ENCODE data around the gene SYT8. TPM values are rescaled to one million over a fixed set of nuclear protein-coding genes. Genes with fewer than 3 reads are reported as not detected.
"Not testable (repeated sequence)": the region's sequence is repeated elsewhere in the genome, so short reads cannot be mapped to it uniquely, and the experiment has no call there.

SYT8 gene
- total RNA-seq, 1 experiment from 2014 or later, result 308 TPM

GRCh38 chr11:1874441-1875092 lies 39.8 kb downstream of the SYT8 start:
- H3K36me3 Mint-ChIP-seq (ENCODE audit: insufficient read depth, unreplicated experiment); H3K9me3 Mint-ChIP-seq (ENCODE audit: unreplicated experiment); BruUV-seq (replicated peaks); POLR2A ChIA-PET; H3K27me3 Mint-ChIP-seq (ENCODE audit: insufficient read depth, unreplicated experiment); DNase-seq (ENCODE audit: unreplicated experiment); H3K4me3 Mint-ChIP-seq (ENCODE audit: unreplicated experiment); H3K27ac Mint-ChIP-seq (ENCODE audit: low read depth, unreplicated experiment): not testable (repeated sequence)
- intact Hi-C loops (cut with micrococcal nuclease), result loop anchor here (5.0 kb wide), 1 partner anchor 37 kb away; the partner anchor contains the start of gene TNNI2
- peaks cover 29% of the 10 kb centered on the region for H3K4me1 Mint-ChIP-seq (ENCODE audit: insufficient read depth, unreplicated experiment)
- CTCF ChIA-PET, result interaction anchor here (0.5 to 3.6 kb wide), 4 partner anchors 14 to 673 kb away, joined by 3 to 18 read pairs (median 4); no protein-coding TSS in a partner anchor

DNA sequence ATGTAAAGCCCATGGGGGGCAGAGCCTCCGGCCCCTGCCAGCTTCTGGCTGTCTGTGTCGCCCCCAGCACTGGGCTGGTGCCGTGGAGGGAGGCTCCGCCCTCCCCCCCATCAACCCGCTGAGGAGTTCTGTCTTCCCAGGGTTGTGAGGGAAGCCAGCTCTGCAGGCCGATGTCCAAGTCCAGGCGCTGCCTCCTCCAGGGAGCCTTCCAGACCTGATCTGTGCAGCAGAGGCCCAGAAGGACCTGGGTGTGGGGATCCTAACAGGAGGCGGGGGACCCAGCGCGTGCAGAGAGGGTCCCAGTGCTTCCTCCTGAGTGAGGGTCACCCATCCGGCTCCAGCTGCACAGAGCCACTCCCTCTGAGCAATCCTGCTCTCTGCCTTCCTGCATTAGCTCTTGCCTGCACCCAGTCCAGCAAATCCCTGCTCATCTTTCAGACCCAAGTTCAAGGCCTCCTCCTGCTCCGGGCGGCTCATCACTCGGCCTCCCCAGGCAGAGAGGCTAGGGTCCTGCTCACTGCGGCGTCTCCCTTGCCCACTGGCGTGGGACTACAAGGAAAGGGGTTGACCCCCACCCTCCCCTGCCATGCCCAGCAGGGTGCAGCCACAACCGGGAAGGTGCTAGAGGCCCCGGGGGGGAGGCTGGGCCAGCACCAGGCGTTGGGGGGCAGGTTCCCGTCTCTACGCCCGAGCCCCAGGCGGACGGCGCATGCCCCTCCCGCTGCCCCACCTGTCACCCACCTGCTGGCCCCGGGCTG lies 40.5 kb downstream of the SYT8 start:
- H3K4me1 Mint-ChIP-seq (ENCODE audit: insufficient read depth, unreplicated experiment), result peaks cover 29% of the 10 kb centered on the region
- intact Hi-C loops (cut with micrococcal nuclease), result loop anchor here (5.0 kb wide), 1 partner anchor 38 kb away; the partner anchor contains the start of gene TNNI2
- BruUV-seq (replicated peaks), result no TSS peak
- no peaks in the 10 kb centered on the region for H3K27me3 Mint-ChIP-seq (ENCODE audit: insufficient read depth, unreplicated experiment)
- CTCF ChIA-PET, result interaction anchor here (0.5 to 3.6 kb wide), 10 partner anchors 15 to 673 kb away, joined by 3 to 18 read pairs (median 4); partner anchors contain the start of gene SYT8
- H3K36me3 Mint-ChIP-seq (ENCODE audit: insufficient read depth, unreplicated experiment), result no peaks in the 10 kb centered on the region
- no peak overlapping the region for H3K27ac Mint-ChIP-seq (ENCODE audit: low read depth, unreplicated experiment)
- POLR2A ChIA-PET, result interaction anchor here (0.6 kb wide), 1 partner anchor 48 kb away, joined by 3 read pairs; no protein-coding TSS in a partner anchor
- H3K4me3 Mint-ChIP-seq (ENCODE audit: unreplicated experiment), result no peak overlapping the region
- TF ChIP-seq CTCF (IDR thresholded peaks at IDR 0.05; ENCODE audit: unreplicated experiment), result no peak
- peak; percentile 18 for DNase-seq (ENCODE audit: unreplicated experiment)
- H3K9me3 Mint-ChIP-seq (ENCODE audit: unreplicated experiment), result no peaks in the 10 kb centered on the region

GRCh38 chr11:1875851-1876301 lies 41.1 kb downstream of the SYT8 start:
- peak overlapping the region; percentile 83 for H3K27ac Mint-ChIP-seq (ENCODE audit: low read depth, unreplicated experiment)
- H3K4me1 Mint-ChIP-seq (ENCODE audit: insufficient read depth, unreplicated experiment), result peaks cover 29% of the 10 kb centered on the region
- ChIA-PET CTCF (interaction anchor here (0.6 to 3.6 kb wide), 20 partner anchors 12 to 298 kb away, joined by 3 to 18 read pairs (median 4); partner anchors contain the start of gene SYT8), POLR2A (interaction anchor here (0.7 to 1.1 kb wide), 3 partner anchors 11 to 223 kb away, joined by 3 to 4 read pairs (median 3); no protein-coding TSS in a partner anchor)
- peak overlapping the region; percentile 73 for H3K4me3 Mint-ChIP-seq (ENCODE audit: unreplicated experiment)
- not testable (repeated sequence) for H3K27me3 Mint-ChIP-seq (ENCODE audit: insufficient read depth, unreplicated experiment); BruUV-seq (replicated peaks); DNase-seq (ENCODE audit: unreplicated experiment); H3K36me3 Mint-ChIP-seq (ENCODE audit: insufficient read depth, unreplicated experiment); H3K9me3 Mint-ChIP-seq (ENCODE audit: unreplicated experiment)
- intact Hi-C loops (cut with micrococcal nuclease), result loop anchor here (5.0 kb wide), 1 partner anchor 39 kb away; the partner anchor contains the start of gene TNNI2

DNA sequence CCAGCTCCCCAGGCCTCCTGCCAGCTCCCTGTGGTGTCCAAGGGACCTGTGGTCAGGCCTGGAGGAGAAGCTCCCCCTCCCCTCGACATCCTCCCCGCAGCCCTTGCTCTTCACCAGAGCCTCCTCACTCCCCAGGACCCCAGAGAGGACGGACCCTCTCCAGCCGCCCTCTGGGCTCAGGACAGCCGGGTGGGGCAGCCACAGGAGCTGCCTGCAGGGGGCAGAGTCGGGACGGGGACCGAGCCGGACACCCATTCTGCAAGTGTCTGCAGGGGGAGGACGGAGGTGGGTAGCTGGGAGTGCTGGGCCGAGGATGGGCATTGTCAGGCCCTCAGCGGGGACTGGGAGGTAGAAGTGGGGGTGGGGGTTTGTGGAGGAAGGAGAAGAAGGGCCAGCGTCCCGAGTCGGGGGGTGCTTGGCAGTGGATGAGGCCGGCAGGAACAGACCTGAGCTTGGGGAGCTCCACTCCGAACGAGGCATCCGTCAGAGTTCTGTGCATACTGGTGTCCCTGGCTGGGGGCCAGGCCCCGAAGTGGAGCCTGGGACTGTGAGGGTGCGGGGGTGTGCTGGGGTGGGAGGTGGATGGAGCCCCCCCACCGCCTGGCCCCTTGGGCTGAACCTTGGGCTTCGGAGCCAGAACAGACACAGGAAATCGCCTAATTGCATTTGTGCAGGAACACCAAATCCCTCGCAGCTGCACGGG lies 41.7 kb downstream of the SYT8 start:
- ChIA-PET POLR2A (interaction anchor here (0.6 to 1.2 kb wide), 6 partner anchors 12 to 224 kb away, joined by 3 to 4 read pairs (median 3); partner anchors contain the start of gene SYT8), CTCF (interaction anchor here (0.6 to 3.6 kb wide), 26 partner anchors 12 to 544 kb away, joined by 3 to 18 read pairs (median 4); partner anchors contain the start of gene SYT8)
- Mint-ChIP-seq H3K9me3 (ENCODE audit: unreplicated experiment) (no peaks in the 10 kb centered on the region), H3K27me3 (ENCODE audit: insufficient read depth, unreplicated experiment) (no peaks in the 10 kb centered on the region), H3K4me1 (ENCODE audit: insufficient read depth, unreplicated experiment) (peaks cover 29% of the 10 kb centered on the region), H3K36me3 (ENCODE audit: insufficient read depth, unreplicated experiment) (no peaks in the 10 kb centered on the region), H3K27ac (ENCODE audit: low read depth, unreplicated experiment) (peak overlapping the region; percentile 83), H3K4me3 (ENCODE audit: unreplicated experiment) (peak overlapping the region; percentile 73)
- peak; percentile 62 for TF ChIP-seq CTCF (IDR thresholded peaks at IDR 0.05; ENCODE audit: unreplicated experiment)
- no TSS peak for BruUV-seq (replicated peaks)
- intact Hi-C loops (cut with micrococcal nuclease), result loop anchor here (5.0 kb wide), 1 partner anchor 39 kb away; the partner anchor contains the start of gene TNNI2
- DNase-seq (ENCODE audit: unreplicated experiment), result peak; percentile 80

All from MCF 10A (cell line).